OCI-LY7 (cell line): ENCODE measurements around the gene POLR1A. TPM values are rescaled to one million over a fixed set of nuclear protein-coding genes. Genes with fewer than 3 reads are reported as not detected.

Experiments
- BruUV-seq: library from RNA; stranded (reverse); fragments of 400-500 nt; replicated peaks from 2 replicates; lab custom pipeline; 2021; lab: Mats Ljungman, UMichigan
- CTCF ChIA-PET: fragments of 300-600 bp; sonication (Branson Sonifier 250); formaldehyde crosslinking; loops from one replicate; lab custom pipeline; 2022; ENCODE audit warnings: antibody characterized with exemption; ENCODE audit not compliant: unreplicated experiment; lab: Charles Lee
- POLR2A ChIA-PET: fragments of 300-600 bp; sonication (Branson Sonifier 250); formaldehyde crosslinking; loops from one replicate; lab custom pipeline; 2022; ENCODE audit warnings: antibody characterized with exemption; lab: Charles Lee
- DNase-seq: peaks from one replicate; pipeline ENCODE4 v3.0.0-alpha.2; 2015; ENCODE audit warnings: low spot score
- H2AFZ ChIP-seq: fragments of 200-600 bp; sonication (generic), shearing (Covaris generic); 2 replicates; pipeline ENCODE4 v1.6.1; 2014; ENCODE audit warnings: mild to moderate bottlenecking, antibody characterized with exemption, low read length, moderate library complexity
- H3K27ac ChIP-seq: fragments of 200-600 bp; sonication (generic); 2 replicates; pipeline ENCODE4 v1.5.1; 2014; ENCODE audit warnings: mixed run types, low read depth, mild to moderate bottlenecking, moderate library complexity, low read length, inconsistent platforms; ENCODE audit not compliant: poor library complexity, severe bottlenecking
- H3K36me3 ChIP-seq: fragments of 200-600 bp; sonication (generic); 2 replicates; pipeline ENCODE4 v1.6.1; 2014; ENCODE audit warnings: mild to moderate bottlenecking, antibody characterized with exemption, low read length, moderate library complexity, mixed read lengths; ENCODE audit not compliant: insufficient read depth
- H3K4me1 ChIP-seq: fragments of 200-600 bp; sonication (generic); 2 replicates; pipeline ENCODE4 v1.5.1; 2014; ENCODE audit warnings: mild to moderate bottlenecking, low read length; ENCODE audit not compliant: insufficient read depth, poor library complexity, severe bottlenecking
- H3K4me2 ChIP-seq: fragments of 200-600 bp; sonication (generic); 2 replicates; pipeline ENCODE4 v1.6.1; 2014; ENCODE audit warnings: mild to moderate bottlenecking, low read length
- H3K4me3 ChIP-seq: fragments of 200-600 bp; sonication (generic); 2 replicates; pipeline ENCODE4 v1.5.1; 2014; ENCODE audit warnings: mild to moderate bottlenecking, low read depth, low read length; ENCODE audit not compliant: poor library complexity, severe bottlenecking
- H3K79me2 ChIP-seq: fragments of 200-600 bp; sonication (generic); 2 replicates; pipeline ENCODE4 v1.6.1; 2016; ENCODE audit warnings: low read depth, mild to moderate bottlenecking, low read length, moderate library complexity, mixed read lengths; ENCODE audit not compliant: insufficient read depth
- H3K9me2 ChIP-seq: fragments of 200-600 bp; sonication (generic); 2 replicates; pipeline ENCODE4 v1.6.1; 2016; ENCODE audit warnings: mild to moderate bottlenecking, low read length, mixed read lengths; ENCODE audit not compliant: insufficient read depth
- H3K9me3 ChIP-seq: fragments of 200-600 bp; sonication (generic); 2 replicates; pipeline ENCODE4 v1.6.1; 2014; ENCODE audit warnings: mild to moderate bottlenecking, mixed run types, low read length, mixed read lengths
- H4K20me1 ChIP-seq: fragments of 200-600 bp; sonication (generic); 2 replicates; pipeline ENCODE4 v1.6.1; 2014; ENCODE audit warnings: mild to moderate bottlenecking, antibody characterized with exemption, low read length, moderate library complexity, mixed read lengths; ENCODE audit not compliant: insufficient read depth
- CTCF ChIP-seq: fragments of 200-600 bp; sonication (generic); conservative IDR thresholded peaks from 2 replicates; pipeline ENCODE4 v1.5.1; 2014; ENCODE audit warnings: mild to moderate bottlenecking, antibody characterized with exemption, low read length, moderate library complexity, mixed read lengths
- EZH2phosphoT487 ChIP-seq: fragments of 200-600 bp; sonication (generic); IDR thresholded peaks from 2 replicates; pipeline ENCODE4 v1.6.1; 2018; ENCODE audit warnings: low read depth, borderline replicate concordance, mild to moderate bottlenecking, mixed run types, antibody characterized with exemption, low read length, moderate library complexity, mixed read lengths
- intact Hi-C: fragments of 100-400 bp; cut with micrococcal nuclease; formaldehyde crosslinking; loops from one replicate; pipeline ENCODE4 v1.10.0; 2022; ENCODE audit not compliant: unreplicated experiment
- total RNA-seq, 2 experiments: library from RNA; depleted of rRNA in 1 of 2; stranded (reverse); fragments of >200 nt in 1 of 2; shearing (Covaris generic) in 1 of 2; gene quantifications; 2 replicates each; pipeline ENCODE4 v1.2.3, GENCODE V29; 2014 to 2022

Gene POLR1A
- total RNA-seq, 2 experiments from 2014 or later = 17.5 to 53.3 TPM

GRCh38 chr2:85988175-85988913 is 117.3 kb downstream of the POLR1A start:
- Histone ChIP-seq H3K9me3 (no peaks in the 10 kb centered on the region), H3K4me1 (no peaks in the 10 kb centered on the region), H3K4me3 (no peak overlapping the region), H3K9me2 (no peaks in the 10 kb centered on the region), H3K79me2 (no peaks in the 10 kb centered on the region), H3K36me3 (no peaks in the 10 kb centered on the region), H4K20me1 (no peaks in the 10 kb centered on the region), H3K27ac (no peak overlapping the region), H2AFZ (no peak overlapping the region), H3K4me2 (no peak overlapping the region)
- no peak for DNase-seq
- intact Hi-C loops = no loop called here
- BruUV-seq = no TSS peak
- TF ChIP-seq CTCF = no peak
- TF ChIP-seq EZH2phosphoT487 = no peak
- CTCF ChIA-PET = no interaction called here
- POLR2A ChIA-PET = interaction anchor here (1.2 kb wide), 1 partner anchor 161 kb away, joined by 3 read pairs; no protein-coding TSS in a partner anchor

GRCh38 chr2:85987266-85988174 is 118.2 kb downstream of the POLR1A start:
- Histone ChIP-seq H3K9me2 (no peaks in the 10 kb centered on the region), H3K4me1 (no peaks in the 10 kb centered on the region), H2AFZ (no peak overlapping the region), H3K4me3 (no peak overlapping the region), H3K36me3 (no peaks in the 10 kb centered on the region), H3K4me2 (no peak overlapping the region), H4K20me1 (no peaks in the 10 kb centered on the region), H3K9me3 (no peaks in the 10 kb centered on the region), H3K79me2 (no peaks in the 10 kb centered on the region), H3K27ac (no peak overlapping the region)
- ChIA-PET CTCF (no interaction called here), POLR2A (interaction anchor here (1.2 kb wide), 1 partner anchor 160 kb away, joined by 3 read pairs; no protein-coding TSS in a partner anchor)
- no TSS peak for BruUV-seq
- intact Hi-C loops = no loop called here
- DNase-seq = no peak
- TF ChIP-seq CTCF (no peak), EZH2phosphoT487 (no peak)
